ENCODE data around the gene PRKD1. TPM values are rescaled to one million over a fixed set of nuclear protein-coding genes. Genes with fewer than 3 reads are reported as not detected.

The PRKD1 gene
- total and polyA plus RNA-seq, 2 of the 13 experiments (the other 11 are each of a cell fraction or from before 2014, with no cell fraction given), result 0.22 to 1.3 TPM

GRCh38 chr14:29893989-29894388 is 33.7 kb downstream of the PRKD1 start:
- Histone ChIP-seq H3K27ac (ENCODE audit: extremely low read length, insufficient read depth, low read length) (no peak overlapping the region), H3K36me3 (replicated peaks in 1 of 2; ENCODE audit: control insufficient read depth in 1 of 2, insufficient read depth in 2 of 2, low read length in 2 of 2) (no peaks in the 10 kb centered on the region), H3K9ac (ENCODE audit: insufficient read depth, low read depth, low read length) (no peak overlapping the region), H3K4me1 (ENCODE audit: insufficient read depth, low read length) (no peaks in the 10 kb centered on the region), H3K79me2 (ENCODE audit: insufficient read depth, low read length) (no peaks in the 10 kb centered on the region), H3K27me3 (ENCODE audit: control insufficient read depth in 1 of 2, insufficient read depth in 2 of 2, low read length in 2 of 2) (no peaks in the 10 kb centered on the region), H3K4me3 (replicated peaks in 1 of 3; ENCODE audit: insufficient read depth in 1 of 3, low read depth in 2 of 3, low read length in 3 of 3) (no peak overlapping the region), H3K4me2 (ENCODE audit: low read depth, low read length) (no peak overlapping the region), H4K20me1 (ENCODE audit: insufficient read depth, low read length) (no peaks in the 10 kb centered on the region), H2AFZ (ENCODE audit: low read length) (no peak overlapping the region), H3K9me3 (ENCODE audit: low read length) (peaks cover 60% of the 10 kb centered on the region)
- intact Hi-C loops (cut with micrococcal nuclease; ENCODE audit: unreplicated experiment), result no loop called here
- ChIA-PET CTCF (ENCODE audit: low intra/inter-chr PET ratio, low total read pairs) (no interaction called here), POLR2A (no interaction called here)
- in situ Hi-C loops (cut with HindIII; ENCODE audit: extremely low pct_ligation_motif_present, low pct_unique_long_range_greater_than_20kb), result no loop called here
- DNase-seq (ENCODE audit: low spot score) (no peak), ATAC-seq (no peak), FAIRE-seq (no peak)
- no TSS peak for BruUV-seq (replicated peaks)
- 62% methylated on average over 3 of the region's 3 CpGs for WGBS (ENCODE audit: low lambda C conversion rate)
- TF ChIP-seq ZNF256 (CRISPR knock-in tag; conservative IDR thresholded peaks at IDR 0.05) (no peak), SCMH1 (CRISPR knock-in tag; IDR thresholded peaks at IDR 0.05; ENCODE audit: borderline replicate concordance) (no peak), ZNF10 (CRISPR knock-in tag; IDR thresholded peaks at IDR 0.05; ENCODE audit: borderline replicate concordance, low read depth) (no peak), YEATS4 (CRISPR knock-in tag; IDR thresholded peaks at IDR 0.05; ENCODE audit: borderline replicate concordance) (no peak), ZNF431 (CRISPR knock-in tag; IDR thresholded peaks at IDR 0.05; ENCODE audit: borderline replicate concordance, low read depth) (no peak), PAXIP1 (CRISPR knock-in tag; conservative IDR thresholded peaks at IDR 0.05) (no peak), ZFYVE20 (CRISPR knock-in tag; IDR thresholded peaks at IDR 0.05; ENCODE audit: borderline replicate concordance, low read depth) (no peak), ZSCAN5A (CRISPR knock-in tag; IDR thresholded peaks at IDR 0.05; ENCODE audit: borderline replicate concordance) (no peak), ZKSCAN1 (IDR thresholded peaks at IDR 0.05; ENCODE audit: low read length) (no peak), ZNF589 (CRISPR knock-in tag; conservative IDR thresholded peaks at IDR 0.05) (no peak), ZMAT3 (CRISPR knock-in tag; conservative IDR thresholded peaks at IDR 0.05) (no peak), FOXP4 (CRISPR knock-in tag; IDR thresholded peaks at IDR 0.05) (no peak), SUZ12 (IDR thresholded peaks at IDR 0.05; ENCODE audit: low read depth, low read length) (no peak), ZNF672 (CRISPR knock-in tag; IDR thresholded peaks at IDR 0.05) (no peak), HOXD1 (CRISPR knock-in tag; IDR thresholded peaks at IDR 0.05) (no peak), SP5 (CRISPR knock-in tag; IDR thresholded peaks at IDR 0.05; ENCODE audit: borderline replicate concordance, low read depth) (no peak)

Measured in HepG2 (cell line).